Measurements from ENCODE around the gene PLPP2.

The PLPP2 gene

GRCh38 chr19:291006-291521 lies at the start of gene PLPP2:
TSS of gene PLPP2 (minus strand) at chr19:291403. CDS start at chr19:291336, 67 bp downstream.
- DNase-seq (ENCODE audit: low read depth, low spot score) = no peak
- ChIA-PET CTCF (no interaction called here), POLR2A (no interaction called here)
- H3K4me3 ChIP-seq (ENCODE audit: low read depth, low read length) = peak within 1 kb of the TSS; percentile 60
- no peak for TF ChIP-seq CTCF (IDR thresholded peaks at IDR 0.05; ENCODE audit: insufficient read depth, low read length, missing control alignments)

- no peak overlapping the region for H3K4me3 ChIP-seq (ENCODE audit: low read depth, low read length)
- ChIA-PET CTCF (interaction anchor here (1.3 kb wide), 1 partner anchor 166 kb away, joined by 3 read pairs; no protein-coding TSS in a partner anchor), POLR2A (no interaction called here)
- no peak for TF ChIP-seq CTCF (IDR thresholded peaks at IDR 0.05; ENCODE audit: insufficient read depth, low read length, missing control alignments)
- DNase-seq (ENCODE audit: low read depth, low spot score) = no peak
These were observed 49.6 kb upstream of the PLPP2 start for GRCh38 chr19:340620-341385.

DNA sequence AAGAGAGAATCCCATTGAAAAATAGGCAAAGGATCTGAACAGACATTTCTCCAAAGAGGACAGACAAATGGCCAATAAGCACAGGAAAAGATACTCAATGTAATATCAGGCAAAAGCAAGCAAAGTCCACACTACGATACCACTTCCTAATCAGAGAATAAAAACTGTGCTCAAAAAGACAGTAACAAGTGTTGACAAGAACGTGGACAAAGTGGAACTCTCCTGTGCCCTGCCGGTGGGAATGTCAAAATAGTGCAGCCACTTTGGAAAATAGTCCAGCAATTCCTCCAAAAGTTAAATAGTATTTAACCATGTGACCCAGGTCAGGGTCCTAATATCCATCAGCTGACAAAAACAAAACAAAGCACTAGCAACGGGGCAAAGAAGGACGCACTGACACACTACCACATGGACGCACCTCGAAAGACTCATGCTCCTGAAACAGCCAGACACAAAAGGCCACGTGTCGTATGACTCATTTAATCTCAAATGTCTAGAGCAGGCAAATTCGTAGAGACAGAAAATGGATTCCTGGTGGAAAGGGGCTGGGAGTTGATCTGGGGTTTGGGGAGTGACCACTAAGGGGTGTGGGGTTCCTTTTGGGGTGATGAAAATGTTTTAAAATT lies 48.2 kb upstream of the PLPP2 start:
- no peak for TF ChIP-seq CTCF (IDR thresholded peaks at IDR 0.05; ENCODE audit: insufficient read depth, low read length, missing control alignments)
- H3K4me3 ChIP-seq (ENCODE audit: low read depth, low read length) = no peak overlapping the region
- CTCF ChIA-PET = interaction anchor here (1.3 kb wide), 1 partner anchor 167 kb away, joined by 3 read pairs; no protein-coding TSS in a partner anchor
- DNase-seq (ENCODE audit: low read depth, low spot score) = no peak
- POLR2A ChIA-PET = no interaction called here

DNA sequence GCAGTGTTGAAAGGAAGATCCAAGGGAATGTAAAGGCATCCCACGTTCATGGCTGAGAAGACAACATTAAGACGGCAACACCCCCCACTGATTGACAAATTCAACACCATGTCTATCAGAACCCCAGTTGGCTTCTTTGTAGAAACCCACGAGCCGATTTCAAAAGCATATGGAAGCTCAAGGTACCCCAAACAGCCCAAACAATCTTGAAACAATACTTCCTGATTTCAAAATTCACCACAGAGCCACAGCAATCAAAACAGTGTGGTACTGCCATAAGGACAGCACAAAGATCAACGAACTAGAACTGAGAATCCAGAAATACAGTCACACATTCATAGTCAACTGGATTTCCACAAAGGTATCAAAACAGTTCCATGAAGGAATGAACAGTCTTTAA lies 47.2 kb upstream of the PLPP2 start:
- TF ChIP-seq CTCF (IDR thresholded peaks at IDR 0.05; ENCODE audit: insufficient read depth, low read length, missing control alignments) = no peak
- no peak overlapping the region for H3K4me3 ChIP-seq (ENCODE audit: low read depth, low read length)
- POLR2A ChIA-PET = no interaction called here
- DNase-seq (ENCODE audit: low read depth, low spot score) = no peak
- CTCF ChIA-PET = no interaction called here

GRCh38 chr19:336067-336614 lies 44.9 kb upstream of the PLPP2 start:
- CTCF ChIA-PET = interaction anchor here (0.9 kb wide), 1 partner anchor 9 kb away, joined by 3 read pairs; the partner anchor contains the start of gene MIER2
- H3K4me3 ChIP-seq (ENCODE audit: low read depth, low read length) = no peak overlapping the region
- DNase-seq (ENCODE audit: low read depth, low spot score) = no peak
- TF ChIP-seq CTCF (IDR thresholded peaks at IDR 0.05; ENCODE audit: insufficient read depth, low read length, missing control alignments) = no peak
- POLR2A ChIA-PET = no interaction called here

- no peak for DNase-seq (ENCODE audit: low read depth, low spot score)
- ChIA-PET CTCF (interaction anchor here (0.9 kb wide), 1 partner anchor 9 kb away, joined by 3 read pairs; the partner anchor contains the start of gene MIER2), POLR2A (no interaction called here)
- TF ChIP-seq CTCF (IDR thresholded peaks at IDR 0.05; ENCODE audit: insufficient read depth, low read length, missing control alignments) = no peak
- no peak overlapping the region for H3K4me3 ChIP-seq (ENCODE audit: low read depth, low read length)
These were observed 44.4 kb upstream of the PLPP2 start for GRCh38 chr19:335486-336066.

Data from AG04449 (cell line).